K562 (cell line): ENCODE measurements around the gene TMEM217. TPM values are rescaled to one million over a fixed set of nuclear protein-coding genes. Genes with fewer than 3 reads are reported as not detected.

Experiments used
- L3MBTL2 ChIP-seq: fragments of 450-650 bp; IDR thresholded peaks from 2 replicates; pipeline ENCODE4 v1.6.1; 2016; ENCODE audit warnings: mild to moderate bottlenecking, moderate library complexity
- LCOR ChIP-seq: sonication (generic); formaldehyde crosslinking; IDR thresholded peaks from 2 replicates; pipeline ENCODE4 v1.8.0; 2022; ENCODE audit warnings: mild to moderate bottlenecking, missing genetic modification reagents
- MTA3 ChIP-seq: fragments of 450-650 bp; formaldehyde crosslinking; IDR thresholded peaks from 2 replicates; pipeline ENCODE4 v1.6.1; 2017; ENCODE audit warnings: mild to moderate bottlenecking, borderline replicate concordance
- NR0B1 ChIP-seq: fragments of 450-650 bp; IDR thresholded peaks from one replicate; pipeline ENCODE4 v1.6.1; 2018; ENCODE audit warnings: mild to moderate bottlenecking, moderate library complexity; ENCODE audit not compliant: partially characterized antibody
- POU5F1 ChIP-seq: fragments of 150-350 bp; IDR thresholded peaks from 2 replicates; pipeline ENCODE4 v1.6.1; 2014; ENCODE audit warnings: borderline replicate concordance, low read length, low read depth, mild to moderate bottlenecking; ENCODE audit not compliant: partially characterized antibody
- REST ChIP-seq, 2 experiments: fragments of 450-650 bp; formaldehyde crosslinking in 1 of 2; IDR thresholded peaks; 2 replicates each; pipeline versions ENCODE4 v1.4.0 to v1.6.1; 2014 to 2020; ENCODE audit warnings: mild to moderate bottlenecking in 2 of 2, borderline replicate concordance in 1 of 2, low read depth in 1 of 2
- XRCC5 ChIP-seq: fragments of 200-400 bp; formaldehyde crosslinking; IDR thresholded peaks from 2 replicates; pipeline ENCODE4 v1.6.1; 2017; ENCODE audit warnings: low read depth, mild to moderate bottlenecking, low read length
- ZBTB12 ChIP-seq: fragments of 250-450 bp; sonication (Bioruptor Pico); IDR thresholded peaks from 2 replicates; pipeline ENCODE4 v1.4.0; 2020
- ZBTB33 ChIP-seq: sonication (generic); formaldehyde crosslinking; IDR thresholded peaks from 2 replicates; pipeline ENCODE4 v1.8.1; 2023; ENCODE audit warnings: mild to moderate bottlenecking, missing genetic modification reagents
- ZNF41 ChIP-seq: fragments of 250-450 bp; sonication (Bioruptor Pico); conservative IDR thresholded peaks from 2 replicates; pipeline ENCODE4 v1.4.0; 2020; ENCODE audit warnings: mild to moderate bottlenecking
- ZNF75A ChIP-seq: fragments of 450-650 bp; formaldehyde crosslinking; IDR thresholded peaks from 2 replicates; pipeline ENCODE4 v1.4.0; 2020; ENCODE audit warnings: mild to moderate bottlenecking
- polyA plus RNA-seq, 8 experiments: library from polyadenylated mRNA; depleted of rRNA in 4 of 8; stranded (reverse) in 5 of 8; unstranded in 3 of 8; fragments of >200 nt; fragmentation: Nextera tagmentation in 2 of 8; fragmentation: Illumina TruSeq in 1 of 8; extraction: Ambion mirVana in 2 of 8; extraction: Trizol in 1 of 8; gene quantifications; 2 replicates each; pipeline versions ENCODE4 v1.2.1 to v1.2.3, GENCODE V29; 2011 to 2014; ENCODE audit warnings: inconsistent platforms in 1 of 8, missing spikeins in 1 of 8
- total RNA-seq, 7 experiments: library from RNA; depleted of rRNA in 6 of 7; stranded (reverse); fragments of >200 nt in 6 of 7; fragmentation: Illumina TruSeq in 2 of 7; extraction: Trizol in 2 of 7; gene quantifications; 2 replicates each; pipeline versions ENCODE4 v1.2.1 to v1.2.3, GENCODE V29; 2011 to 2021; ENCODE audit warnings: low replicate concordance in 1 of 7

TMEM217 gene
- total and polyA plus RNA-seq, 9 of the 15 experiments (the other 6 are each of a cell fraction or from before 2014, with no cell fraction given) = 1.3 to 8.0 (median 1.9) TPM

- 0 out of 2 replicates have a peak, but pooled peaks have one; percentile 17 for TF ChIP-seq REST (IDR thresholded peaks at IDR 0.05; ENCODE audit: borderline replicate concordance)
- peak; percentile 75; the same call in 1 of the 2 replicates for TF ChIP-seq REST (CRISPR knock-in tag; IDR thresholded peaks at IDR 0.05; ENCODE audit: low read depth)
- TF ChIP-seq ZNF41 = no peak; the same call in 1 of the 2 replicates
- TF ChIP-seq NR0B1 = no peak
- no peak; the same call in 1 of the 2 replicates for TF ChIP-seq ZNF75A
- peak; percentile 80 for TF ChIP-seq L3MBTL2
- TF ChIP-seq MTA3 = no peak
- no peak for TF ChIP-seq ZBTB12 (CRISPR knock-in tag)
- TF ChIP-seq XRCC5 = no peak
- no peak for TF ChIP-seq LCOR (CRISPR knock-in tag)
- peak; percentile 57 for TF ChIP-seq ZBTB33 (CRISPR knock-in tag)
- TF ChIP-seq POU5F1 = no peak
These were observed 81.5 kb downstream of the TMEM217 start (continued) for GRCh38 chr6:37176268-37177076.
